NCI-H2081 (cell line): ENCODE measurements around the gene RITA1.
A peak's percentile ranks its signal among the peaks of the same experiment; 100 is the strongest.
"Not testable (repeated sequence)": the region's sequence is repeated elsewhere in the genome, so short reads cannot be mapped to it uniquely, and the experiment has no call there.

ENCODE experiments used
- DNase-seq, 2 experiments: peaks; one replicate each; lab custom pipeline; 2025; lab: John Stamatoyannopoulos, UW

The RITA1 gene

GRCh38 chr12:113185180-113186032 lies at the start of gene RITA1, which contains the start of gene DDX54:
Gene RITA1 (plus strand): TSS chr12:113185721. CDS start chr12:113186747, 1,026 bp downstream.
Gene DDX54 (minus strand): TSS chr12:113185478. CDS start chr12:113185451, 27 bp downstream.
- peak; percentile 67 to 78 for DNase-seq

GRCh38 chr12:113136128-113136989 lies 49.2 kb upstream of the RITA1 start:
- DNase-seq = no peak

GRCh38 chr12:113136990-113137511 lies 48.5 kb upstream of the RITA1 start:
- DNase-seq = no peak

GRCh38 chr12:113137861-113138783 lies 47.4 kb upstream of the RITA1 start:
- DNase-seq = no peak

GRCh38 chr12:113138826-113139225 lies 46.7 kb upstream of the RITA1 start:
- DNase-seq = no peak

GRCh38 chr12:113140706-113141105 lies 44.8 kb upstream of the RITA1 start:
- no peak for DNase-seq

- DNase-seq = not testable (repeated sequence)
Measured at GRCh38 chr12:113141716-113142115, 43.8 kb upstream of the RITA1 start.

GRCh38 chr12:113142173-113142885 lies 43.2 kb upstream of the RITA1 start:
- no peak for DNase-seq

GRCh38 chr12:113142886-113143332 lies 42.6 kb upstream of the RITA1 start:
- no peak for DNase-seq

GRCh38 chr12:113143959-113144358 lies 41.6 kb upstream of the RITA1 start:
- no peak for DNase-seq

- DNase-seq = no peak
Measured at GRCh38 chr12:113144806-113145205, 40.7 kb upstream of the RITA1 start.

GRCh38 chr12:113145720-113146551 lies 39.6 kb upstream of the RITA1 start:
- DNase-seq = no peak

GRCh38 chr12:113146999-113147398 lies 38.5 kb upstream of the RITA1 start:
- no peak for DNase-seq

GRCh38 chr12:113149361-113150150 lies 36.0 kb upstream of the RITA1 start, which contains the start of gene CFAP73:
Gene CFAP73 (plus strand): TSS chr12:113149724. CDS start chr12:113149858, 134 bp downstream.
- DNase-seq = peak; percentile 53 to 65

GRCh38 chr12:113151655-113152054 lies 33.9 kb upstream of the RITA1 start:
- DNase-seq = no peak

GRCh38 chr12:113152196-113152834 lies 33.2 kb upstream of the RITA1 start:
- DNase-seq = no peak

- DNase-seq = peak; percentile 59 to 80
Measured at GRCh38 chr12:113152835-113153814, 32.4 kb upstream of the RITA1 start.
